ENCODE measurements around the gene ZBTB40.

GRCh38 chr1:22572818-22573217 is 121.2 kb downstream of the ZBTB40 start:
- TF ChIP-seq CTCF (IDR thresholded peaks at IDR 0.05) (no peak), EZH2 (IDR thresholded peaks at IDR 0.05) (no peak), EZH2phosphoT487 (IDR thresholded peaks at IDR 0.05) (no peak)

Data from neural progenitor cell (in vitro differentiated cells).